Activated CD8-positive, alpha-beta memory T cell treated with anti-CD3 and anti-CD28 coated beads, Interleukin-2, amount 10 ng/mL, durations not matched to agents 7 days and 5 days (primary cell): ENCODE results near the gene ISYNA1. TPM values are rescaled to one million over a fixed set of nuclear protein-coding genes. Genes with fewer than 3 reads are reported as not detected.
A peak's percentile ranks its signal among the peaks of the same experiment; 100 is the strongest.

Experiments used
- ATAC-seq: fragments of 150-1000 bp; cut with Tn5 transposase; one replicate; pipeline ENCODE4 v1.10.0; 2021; ENCODE audit warnings: moderate library complexity
- CTCF ChIA-PET: fragments of 350-600 bp; sonication (Branson Sonifier 250); formaldehyde crosslinking; loops from one replicate; lab custom pipeline; 2021; ENCODE audit warnings: antibody characterized with exemption; lab: Charles Lee
- DNase-seq: peaks from one replicate; pipeline ENCODE4 v3.0.0-alpha.2; 2020
- H3K27ac Mint-ChIP-seq: one replicate; pipeline ENCODE4 v1.8.0; 2021; ENCODE audit warnings: mild to moderate bottlenecking, mixed read lengths
- H3K27me3 Mint-ChIP-seq: one replicate; pipeline ENCODE4 v1.8.0; 2021; ENCODE audit warnings: mixed read lengths
- H3K36me3 Mint-ChIP-seq: one replicate; pipeline ENCODE4 v1.8.0; 2021; ENCODE audit warnings: mild to moderate bottlenecking, mixed read lengths
- H3K4me1 Mint-ChIP-seq: one replicate; pipeline ENCODE4 v1.8.0; 2021; ENCODE audit warnings: mixed read lengths
- H3K4me3 Mint-ChIP-seq: one replicate; pipeline ENCODE4 v1.8.0; 2021; ENCODE audit warnings: mild to moderate bottlenecking, moderate library complexity, mixed read lengths
- H3K9me3 Mint-ChIP-seq: one replicate; pipeline ENCODE4 v1.8.0; 2022; ENCODE audit warnings: low read depth, mixed read lengths
- total RNA-seq, 2 experiments: library from RNA; stranded (reverse); gene quantifications; one replicate each; pipeline ENCODE4 v1.2.3, GENCODE V29; 2021

Gene ISYNA1
- total RNA-seq, 2 experiments from 2014 or later = 29.6 to 30.0 TPM

- peaks cover 22% of the 10 kb centered on the region for H3K4me1 Mint-ChIP-seq
- CTCF ChIA-PET = interaction anchor here (0.9 to 3.7 kb wide), 8 partner anchors 8 to 48 kb away, joined by 3 to 15 read pairs (median 5); no protein-coding TSS in a partner anchor
- peaks cover 3% of the 10 kb centered on the region for H3K9me3 Mint-ChIP-seq
- H3K27ac Mint-ChIP-seq = no peak overlapping the region
- H3K27me3 Mint-ChIP-seq = no peaks in the 10 kb centered on the region
- DNase-seq (peak; percentile 46), ATAC-seq (no peak)
- H3K36me3 Mint-ChIP-seq = peaks cover 15% of the 10 kb centered on the region
- no peak overlapping the region for H3K4me3 Mint-ChIP-seq
Measured at GRCh38 chr19:18439025-18439909, 1.3 kb upstream of the ISYNA1 start.

GRCh38 chr19:18438331-18439024, 545 bp upstream of the ISYNA1 start:
- Mint-ChIP-seq H3K4me1 (peaks cover 24% of the 10 kb centered on the region), H3K27me3 (no peaks in the 10 kb centered on the region), H3K4me3 (no peak overlapping the region), H3K27ac (no peak overlapping the region), H3K9me3 (peaks cover 3% of the 10 kb centered on the region), H3K36me3 (peaks cover 9% of the 10 kb centered on the region)
- CTCF ChIA-PET = interaction anchor here (0.9 to 3.7 kb wide), 5 partner anchors 11 to 48 kb away, joined by 3 to 15 read pairs (median 3); no protein-coding TSS in a partner anchor
- ATAC-seq = no peak
- peak; percentile 44 for DNase-seq

GRCh38 chr19:18436671-18437490, 1.1 kb downstream of the ISYNA1 start:
- CTCF ChIA-PET = interaction anchor here (0.9 to 2.6 kb wide), 2 partner anchors 14 to 25 kb away, joined by 3 to 10 read pairs; no protein-coding TSS in a partner anchor
- Mint-ChIP-seq H3K36me3 (peaks cover 2% of the 10 kb centered on the region), H3K9me3 (no peaks in the 10 kb centered on the region), H3K27ac (peak overlapping the region; percentile 61), H3K4me1 (peaks cover 24% of the 10 kb centered on the region), H3K27me3 (no peaks in the 10 kb centered on the region), H3K4me3 (peak overlapping the region; percentile 64)
- peak; percentile 92 for DNase-seq
- peak; percentile 79 for ATAC-seq

- Mint-ChIP-seq H3K4me3 (peak overlapping the region; percentile 64), H3K36me3 (peaks cover 2% of the 10 kb centered on the region), H3K4me1 (peaks cover 25% of the 10 kb centered on the region), H3K27ac (peak overlapping the region; percentile 61), H3K27me3 (no peaks in the 10 kb centered on the region), H3K9me3 (no peaks in the 10 kb centered on the region)
- ATAC-seq (no peak), DNase-seq (no peak)
- CTCF ChIA-PET = interaction anchor here (0.7 to 2.6 kb wide), 3 partner anchors 15 to 153 kb away, joined by 3 to 10 read pairs (median 3); no protein-coding TSS in a partner anchor
Measured at GRCh38 chr19:18435842-18436670, 1.9 kb downstream of the ISYNA1 start.

- no peak for DNase-seq
- Mint-ChIP-seq H3K9me3 (no peaks in the 10 kb centered on the region), H3K36me3 (peaks cover 2% of the 10 kb centered on the region), H3K27ac (no peak overlapping the region), H3K4me3 (no peak overlapping the region), H3K27me3 (no peaks in the 10 kb centered on the region), H3K4me1 (peaks cover 30% of the 10 kb centered on the region)
- CTCF ChIA-PET = interaction anchor here (0.7 to 2.6 kb wide), 4 partner anchors 15 to 154 kb away, joined by 3 to 10 read pairs (median 3); partner anchors contain the start of gene SSBP4
- no peak for ATAC-seq
Measured at GRCh38 chr19:18435178-18435841, 2.6 kb downstream of the ISYNA1 start.

- ATAC-seq = no peak
- Mint-ChIP-seq H3K4me1 (peaks cover 35% of the 10 kb centered on the region), H3K27me3 (no peaks in the 10 kb centered on the region), H3K27ac (no peak overlapping the region), H3K4me3 (no peak overlapping the region), H3K9me3 (no peaks in the 10 kb centered on the region), H3K36me3 (peaks cover 2% of the 10 kb centered on the region)
- DNase-seq = peak; percentile 44
- CTCF ChIA-PET = interaction anchor here (1.1 to 1.7 kb wide), 4 partner anchors 13 to 47 kb away, joined by 3 to 5 read pairs (median 4); partner anchors contain the start of gene SSBP4
Measured at GRCh38 chr19:18434411-18435175, 3.3 kb downstream of the ISYNA1 start.

GRCh38 chr19:18433735-18434398, 4.1 kb downstream of the ISYNA1 start:
- Mint-ChIP-seq H3K4me1 (peaks cover 32% of the 10 kb centered on the region), H3K36me3 (peaks cover 2% of the 10 kb centered on the region), H3K27ac (no peak overlapping the region), H3K9me3 (no peaks in the 10 kb centered on the region), H3K4me3 (no peak overlapping the region), H3K27me3 (no peaks in the 10 kb centered on the region)
- DNase-seq (no peak), ATAC-seq (no peak)
- CTCF ChIA-PET = interaction anchor here (1.1 to 1.7 kb wide), 4 partner anchors 12 to 46 kb away, joined by 3 to 5 read pairs (median 4); partner anchors contain the start of gene SSBP4

GRCh38 chr19:18433015-18433691, 4.8 kb downstream of the ISYNA1 start:
- Mint-ChIP-seq H3K27me3 (no peaks in the 10 kb centered on the region), H3K9me3 (no peaks in the 10 kb centered on the region), H3K27ac (no peak overlapping the region), H3K4me1 (peaks cover 37% of the 10 kb centered on the region), H3K4me3 (no peak overlapping the region), H3K36me3 (peaks cover 2% of the 10 kb centered on the region)
- CTCF ChIA-PET = interaction anchor here (1.5 to 1.7 kb wide), 2 partner anchors 14 to 29 kb away, joined by 3 to 5 read pairs; partner anchors contain the start of gene SSBP4
- DNase-seq = peak; percentile 60
- ATAC-seq = no peak

- no peak overlapping the region for H3K4me3 Mint-ChIP-seq
- DNase-seq (no peak), ATAC-seq (no peak)
- no peaks in the 10 kb centered on the region for H3K9me3 Mint-ChIP-seq
- H3K27me3 Mint-ChIP-seq = no peaks in the 10 kb centered on the region
- H3K36me3 Mint-ChIP-seq = peaks cover 2% of the 10 kb centered on the region
- H3K4me1 Mint-ChIP-seq = peaks cover 37% of the 10 kb centered on the region
- CTCF ChIA-PET = interaction anchor here (1.2 to 1.7 kb wide), 6 partner anchors 8 to 153 kb away, joined by 3 to 6 read pairs (median 5); partner anchors contain the start of gene SSBP4
- no peak overlapping the region for H3K27ac Mint-ChIP-seq
Measured at GRCh38 chr19:18432275-18433014, 5.5 kb downstream of the ISYNA1 start.
